IPS-11a (cell line): ENCODE data around the gene TBC1D8.
"Not testable (repeated sequence)": the region's sequence is repeated elsewhere in the genome, so short reads cannot be mapped to it uniquely, and the experiment has no call there.

ENCODE experiments used
- H3K4me3 ChIP-seq: one replicate; pipeline ENCODE4 v1.5.1; 2013; ENCODE audit warnings: low read depth, low read length, control low read depth

TBC1D8 gene

DNA sequence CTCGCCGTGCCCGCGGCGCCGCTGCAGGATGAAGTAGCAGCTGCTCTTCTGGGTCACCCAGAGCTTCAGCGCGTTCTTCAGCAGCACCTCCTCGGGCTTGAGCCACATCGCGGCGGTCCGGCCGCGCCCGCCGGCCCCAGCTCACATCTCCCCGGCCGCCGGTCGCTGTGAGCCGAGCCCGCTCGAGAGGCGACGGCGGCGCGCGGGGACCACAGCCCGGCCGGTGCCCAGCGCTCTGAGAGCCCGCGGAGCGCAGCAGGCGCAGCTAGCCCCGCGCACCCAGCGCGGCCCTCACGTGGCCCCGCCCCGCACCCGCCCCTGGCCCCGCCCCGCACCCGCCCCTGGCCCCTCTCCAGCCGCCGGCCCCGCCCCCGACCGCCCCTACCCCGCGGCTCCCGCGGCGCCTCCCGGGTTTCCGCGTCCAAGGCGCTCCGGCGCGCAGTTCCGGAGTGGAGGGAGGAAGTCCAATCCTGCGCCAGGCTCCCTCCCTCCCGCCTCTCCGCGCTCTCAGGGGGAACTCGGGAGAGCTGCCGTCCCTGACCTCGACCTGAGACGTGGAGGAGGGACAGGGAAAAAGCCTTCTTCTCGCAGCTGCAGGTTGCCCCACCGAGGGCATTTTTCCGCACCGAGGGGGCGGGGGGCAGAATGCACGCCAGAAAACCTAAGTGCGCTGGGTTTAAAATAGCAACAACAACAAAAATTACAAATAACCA is at the start of gene TBC1D8:
TBC1D8 (minus strand) TSS at position 237 of the 713 bp plus-strand sequence; CDS start at position 108, 129 bp downstream.
- peak within 1 kb of the TSS; percentile 49 for H3K4me3 ChIP-seq

DNA sequence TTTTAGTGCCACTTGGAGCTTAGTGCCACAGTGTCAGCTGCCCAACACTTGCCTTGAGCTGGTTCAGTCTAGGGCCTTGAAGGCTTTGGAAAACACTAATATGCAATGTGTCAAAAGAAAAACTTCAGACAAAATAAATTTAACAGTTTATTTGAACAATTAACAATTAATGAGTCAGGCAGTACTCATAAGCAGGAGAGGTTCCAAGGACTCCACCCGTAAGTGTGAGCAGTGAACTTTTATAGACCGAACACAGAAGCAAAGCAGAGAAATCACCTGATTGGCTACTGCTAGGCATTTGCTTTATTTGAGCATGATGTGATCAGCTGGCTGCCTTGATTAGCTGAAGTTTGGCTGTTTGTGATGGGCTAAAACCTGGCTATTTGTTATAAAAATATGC is 49.5 kb upstream of the TBC1D8 start:
- H3K4me3 ChIP-seq, result no peak overlapping the region

DNA sequence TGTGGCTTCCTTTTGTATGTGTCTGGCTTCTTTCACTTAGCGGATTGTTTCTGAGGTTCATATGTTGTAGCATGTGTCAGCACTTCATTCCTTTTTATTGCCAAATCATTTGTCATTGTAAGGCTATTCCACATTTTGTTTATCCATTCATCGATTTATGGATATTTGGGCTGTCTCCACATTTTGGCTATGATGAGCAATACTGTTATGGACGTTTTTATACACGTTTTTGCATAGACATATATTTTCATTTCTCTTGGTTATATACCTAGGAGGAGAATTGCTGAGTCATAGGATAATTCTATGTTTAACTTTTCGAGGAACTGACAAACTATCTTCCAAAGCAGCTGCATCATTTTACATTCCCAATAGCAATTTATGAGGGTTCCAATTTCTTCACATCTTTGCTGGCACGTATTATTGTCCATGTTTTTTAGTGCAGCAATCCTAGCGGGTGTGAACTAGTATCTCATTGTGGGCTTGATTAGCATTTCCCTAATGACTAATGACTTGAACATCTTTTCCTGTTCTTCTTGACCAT is 48.1 kb upstream of the TBC1D8 start:
- no peak overlapping the region for H3K4me3 ChIP-seq

DNA sequence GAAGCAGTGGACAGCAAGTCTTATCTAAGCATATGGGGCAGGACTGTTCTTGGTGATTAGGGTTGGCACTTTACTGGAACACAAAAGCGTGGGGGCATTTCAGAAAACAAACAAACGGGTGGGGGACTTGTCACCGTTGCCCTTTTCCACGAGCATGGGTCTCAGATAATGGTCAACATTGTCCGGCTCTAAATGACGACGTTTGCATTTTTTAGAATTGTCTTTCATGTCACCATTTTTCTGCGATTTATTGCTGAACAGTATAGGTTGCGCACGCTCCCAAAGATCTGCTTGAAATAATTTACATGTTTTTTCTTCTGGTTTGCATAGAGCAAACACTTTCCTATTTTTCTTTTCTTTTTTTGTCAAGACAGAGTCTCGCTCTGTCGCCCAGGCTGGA is 46.6 kb upstream of the TBC1D8 start:
- H3K4me3 ChIP-seq, result no peak overlapping the region

DNA sequence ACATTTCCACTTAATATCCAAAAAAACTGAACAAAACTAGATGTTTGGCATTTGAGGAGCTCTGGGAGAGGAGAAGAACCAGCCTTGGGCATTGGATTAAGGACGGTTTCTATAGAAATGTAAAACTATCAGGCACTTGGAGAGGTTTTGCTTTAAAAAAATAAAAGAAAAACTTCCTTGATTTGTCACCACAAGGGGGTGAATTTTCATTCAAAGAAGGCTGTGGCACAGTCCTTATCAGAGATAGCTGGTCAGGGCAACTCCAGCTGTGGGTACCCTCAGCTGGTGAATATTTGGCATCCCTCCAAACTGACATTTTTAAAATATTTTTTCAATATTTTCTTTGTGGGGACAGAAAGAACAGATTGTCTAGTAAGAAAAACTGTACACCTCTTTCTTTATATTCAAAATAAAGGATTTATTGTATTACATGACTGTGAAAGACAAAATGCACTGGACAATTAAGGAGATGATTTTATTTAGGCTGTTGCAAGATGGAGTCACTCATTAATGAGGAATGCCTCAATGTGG is 46.1 kb upstream of the TBC1D8 start:
- H3K4me3 ChIP-seq, result no peak overlapping the region

DNA sequence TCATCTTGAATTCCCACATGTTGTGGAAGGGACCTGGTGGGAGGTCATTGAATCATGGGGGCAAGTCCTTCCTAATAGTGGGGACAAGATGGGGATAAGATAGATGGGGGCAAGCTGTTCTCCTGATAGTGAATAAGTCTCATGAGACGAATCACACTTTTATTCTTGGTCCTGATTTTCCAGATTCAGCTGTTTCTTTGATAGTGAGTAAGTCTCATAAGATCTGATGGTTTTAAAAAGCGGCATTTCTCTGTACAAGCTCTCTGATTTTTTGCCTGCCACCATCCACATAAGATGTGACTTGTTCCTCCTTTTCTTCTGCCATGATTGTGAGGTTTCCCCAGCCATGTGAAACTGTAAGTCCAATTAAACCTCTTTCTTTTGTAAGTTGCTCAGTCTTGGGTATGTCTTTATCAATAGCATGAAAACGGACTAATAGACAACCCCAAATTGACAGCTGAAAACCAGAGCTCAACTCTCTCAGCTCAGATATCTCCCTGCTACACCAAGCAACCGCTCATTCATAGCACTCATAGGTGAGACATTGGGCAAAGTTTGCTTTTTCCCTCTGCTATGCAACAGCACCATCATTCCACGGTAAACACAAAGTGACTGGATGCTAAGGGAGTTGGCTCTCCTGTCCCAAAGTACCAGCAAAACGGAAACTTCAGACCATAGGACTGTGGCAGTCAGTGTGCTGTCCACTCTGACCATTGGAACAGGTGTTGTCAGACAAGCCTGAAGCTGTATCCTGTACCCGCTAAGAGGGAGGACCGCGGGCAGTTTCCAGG is 44.9 kb upstream of the TBC1D8 start:
- no peak overlapping the region for H3K4me3 ChIP-seq

DNA sequence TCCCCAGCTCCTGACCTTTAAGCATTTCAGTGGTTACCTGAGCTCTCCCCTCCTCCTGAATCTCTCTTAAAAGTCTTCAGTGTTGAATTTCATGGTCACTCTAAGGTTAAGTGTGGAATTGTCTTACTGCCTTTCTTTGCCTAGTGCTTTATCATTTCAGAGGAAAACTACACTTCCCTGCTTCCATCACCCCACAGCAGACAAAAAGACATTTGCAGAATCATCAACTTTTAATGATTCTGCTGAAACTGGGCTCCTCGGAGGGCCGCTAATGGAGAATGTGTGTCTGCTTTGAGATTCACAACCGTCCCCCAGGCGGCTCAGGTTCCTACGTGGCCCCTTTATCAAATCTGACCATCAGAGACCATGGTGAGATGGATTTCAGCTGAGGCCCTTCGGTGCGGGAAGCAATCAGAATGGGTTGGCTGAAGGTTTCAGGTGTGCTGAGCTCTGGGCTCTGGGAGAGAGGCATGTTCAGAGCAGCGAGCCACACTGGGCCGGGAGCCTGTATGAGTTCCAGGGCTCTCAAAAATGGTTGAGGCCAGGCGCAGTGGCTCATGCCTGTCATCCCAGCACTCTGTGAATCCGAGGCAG is 41.9 kb upstream of the TBC1D8 start:
- no peak overlapping the region for H3K4me3 ChIP-seq

DNA sequence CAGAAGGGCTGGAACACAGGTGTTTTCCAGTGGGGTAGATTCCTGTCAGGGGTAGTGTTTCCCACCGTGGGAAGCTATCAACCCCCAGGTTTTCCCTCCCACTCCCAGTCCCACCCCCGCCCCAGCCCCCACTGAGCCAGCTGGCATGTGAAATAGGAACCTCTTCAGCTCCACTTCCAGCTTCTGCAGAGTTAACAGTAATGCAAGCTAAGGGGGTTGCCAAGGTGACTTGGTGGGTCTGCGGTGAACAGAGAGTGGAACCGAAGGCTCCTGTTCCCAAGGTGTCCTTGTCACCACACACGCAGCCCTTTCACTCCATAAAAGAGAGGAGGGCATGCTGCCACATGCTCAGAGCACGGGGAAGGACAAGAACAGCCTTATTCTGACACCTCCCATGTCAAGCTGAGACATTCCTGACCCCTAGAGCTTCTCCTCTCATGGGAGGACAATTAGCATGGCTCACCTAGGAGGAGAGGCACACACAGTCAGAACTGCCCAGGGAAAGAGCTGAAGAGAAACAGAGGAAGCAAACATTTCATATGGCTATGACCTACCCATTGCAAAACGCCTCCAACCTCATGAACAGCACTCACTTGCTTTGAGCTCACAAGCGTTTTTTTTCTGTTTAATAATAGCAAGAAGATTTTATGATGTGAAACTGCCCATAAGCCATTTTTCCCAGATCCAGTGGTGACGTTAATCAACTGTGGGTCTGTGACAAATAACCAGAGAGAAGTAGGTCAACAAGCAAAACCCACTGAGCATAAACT is 39.8 kb upstream of the TBC1D8 start:
- H3K4me3 ChIP-seq, result no peak overlapping the region

DNA sequence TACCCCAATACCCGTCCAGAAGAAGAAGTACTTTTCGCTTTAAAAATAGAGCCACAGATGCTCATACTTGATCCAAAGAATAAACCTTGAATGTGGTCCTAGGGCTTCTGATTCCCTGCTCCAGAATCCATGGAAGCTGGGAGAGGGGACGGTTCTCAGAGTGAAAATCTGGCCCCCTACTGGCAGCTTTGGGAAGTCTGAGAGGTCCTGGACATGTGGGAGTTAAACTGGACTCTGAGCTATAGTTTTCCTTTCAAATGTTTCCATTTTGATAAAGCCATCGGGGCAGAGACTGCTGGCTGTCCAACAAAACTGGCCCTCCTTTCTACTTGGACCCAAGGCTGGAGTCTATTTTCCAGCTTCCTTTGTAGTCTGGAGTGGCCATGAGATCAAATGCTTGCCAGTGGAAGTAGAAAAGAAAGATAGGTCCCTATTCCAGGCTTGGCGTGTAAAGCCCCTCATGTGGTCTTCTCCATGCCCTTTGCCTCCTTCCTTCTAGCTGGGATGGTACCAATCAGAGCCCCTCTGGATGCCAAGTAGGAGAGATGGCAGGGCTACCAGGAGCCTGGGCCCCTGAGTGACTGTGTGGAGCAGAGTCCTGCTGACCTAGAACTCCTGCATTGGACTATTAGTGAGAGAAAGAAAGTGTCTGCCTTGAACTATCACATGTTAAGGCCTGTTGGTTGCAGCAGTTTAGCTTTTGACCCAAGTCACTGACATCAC is 37.7 kb upstream of the TBC1D8 start:
- no peak overlapping the region for H3K4me3 ChIP-seq

DNA sequence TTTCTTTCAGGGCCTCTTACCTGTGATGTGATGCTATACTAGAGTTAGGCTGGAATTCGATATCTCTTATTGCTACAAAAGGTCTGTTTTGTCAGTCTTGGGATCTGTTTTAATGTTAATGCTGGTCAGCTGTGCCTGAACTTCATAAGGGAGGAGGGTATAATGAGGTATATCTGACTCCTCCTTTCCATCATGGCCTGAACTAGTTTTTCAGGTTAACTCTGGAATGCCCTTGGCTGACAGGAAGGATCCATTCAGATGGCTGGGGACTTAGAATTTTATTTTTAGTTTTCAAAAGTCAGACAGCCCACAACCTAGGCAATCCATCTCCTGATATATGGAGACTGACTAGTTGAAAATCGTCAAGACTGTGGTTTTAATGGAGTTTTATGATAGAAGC is 35.9 kb upstream of the TBC1D8 start:
- H3K4me3 ChIP-seq, result no peak overlapping the region

DNA sequence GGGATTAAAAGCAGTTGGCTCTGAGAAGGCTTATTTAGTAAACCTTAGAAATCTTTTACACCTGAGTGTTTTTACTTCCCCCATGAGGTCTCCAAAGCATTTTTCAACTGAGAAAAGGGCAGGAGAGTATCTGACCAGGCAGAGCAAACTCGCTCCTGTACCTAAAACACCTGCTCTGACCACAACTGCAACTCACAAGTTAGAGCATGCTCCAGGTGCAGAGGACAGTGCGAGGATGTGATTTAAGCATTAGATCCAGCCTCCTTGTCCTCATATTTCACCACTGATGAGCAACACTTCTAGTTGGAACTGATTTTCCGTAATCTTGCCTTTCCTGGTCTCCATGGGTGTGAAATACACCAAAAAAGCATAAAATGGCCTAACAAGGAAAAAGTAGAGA is 34.5 kb upstream of the TBC1D8 start:
- no peak overlapping the region for H3K4me3 ChIP-seq

DNA sequence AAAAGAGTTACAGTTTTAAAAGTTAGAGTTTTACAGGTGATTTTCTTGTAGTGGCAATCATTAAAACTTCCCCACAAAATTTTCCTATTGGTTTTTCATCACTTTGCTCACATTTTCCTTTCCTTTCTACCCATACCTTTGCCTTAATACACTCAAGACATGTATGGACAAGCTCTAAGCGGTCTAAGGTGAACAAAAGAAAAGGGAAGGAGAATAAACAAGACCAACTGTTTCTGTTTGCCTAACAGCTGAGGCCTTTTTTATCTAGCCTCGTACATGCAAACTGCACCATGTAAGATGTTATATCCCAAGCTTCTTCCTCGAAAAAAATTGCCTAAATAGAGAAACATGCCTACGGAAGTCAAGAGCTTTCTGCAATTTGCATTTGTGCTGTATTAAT is 33.9 kb upstream of the TBC1D8 start:
- H3K4me3 ChIP-seq, result no peak overlapping the region

DNA sequence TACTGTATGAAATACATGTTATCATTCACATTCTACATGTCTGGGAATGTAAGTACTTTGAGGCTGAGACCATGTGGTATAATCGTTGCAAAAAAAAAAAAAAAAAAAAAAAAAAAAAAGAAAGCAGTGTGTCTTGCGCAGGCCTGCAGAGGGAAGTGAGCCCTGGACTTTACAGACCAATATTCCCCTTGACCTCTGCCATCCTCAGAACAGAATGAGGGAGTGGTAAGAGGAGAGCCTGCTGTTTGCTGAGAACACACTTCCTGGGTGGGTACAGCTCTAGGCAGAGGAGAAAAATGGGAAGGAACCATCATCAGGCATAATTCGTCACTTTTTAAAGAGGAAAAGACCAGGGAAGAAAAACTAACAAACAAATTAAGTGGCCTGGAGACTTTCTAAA is 28.8 kb upstream of the TBC1D8 start:
- H3K4me3 ChIP-seq, result no peak overlapping the region

DNA sequence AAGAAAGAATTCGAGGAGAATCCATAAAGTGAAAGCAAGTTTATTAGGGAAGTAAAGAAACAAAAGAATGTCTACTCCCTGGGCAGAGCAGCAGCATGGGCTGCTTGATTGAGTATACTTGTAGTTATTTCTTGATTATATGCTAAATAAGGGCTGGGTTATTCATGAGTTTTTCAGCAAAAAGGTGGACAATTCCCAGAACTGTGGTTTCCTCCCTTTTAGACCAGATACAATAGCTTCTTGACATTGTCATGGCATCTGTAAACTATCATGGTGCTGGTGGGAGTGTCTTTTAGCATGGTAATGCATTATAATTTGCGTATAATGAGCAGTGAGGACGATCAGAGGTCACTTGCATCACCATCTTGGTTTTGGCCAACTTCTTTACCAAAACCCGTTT is 25.6 kb upstream of the TBC1D8 start:
- H3K4me3 ChIP-seq, result no peak overlapping the region

DNA sequence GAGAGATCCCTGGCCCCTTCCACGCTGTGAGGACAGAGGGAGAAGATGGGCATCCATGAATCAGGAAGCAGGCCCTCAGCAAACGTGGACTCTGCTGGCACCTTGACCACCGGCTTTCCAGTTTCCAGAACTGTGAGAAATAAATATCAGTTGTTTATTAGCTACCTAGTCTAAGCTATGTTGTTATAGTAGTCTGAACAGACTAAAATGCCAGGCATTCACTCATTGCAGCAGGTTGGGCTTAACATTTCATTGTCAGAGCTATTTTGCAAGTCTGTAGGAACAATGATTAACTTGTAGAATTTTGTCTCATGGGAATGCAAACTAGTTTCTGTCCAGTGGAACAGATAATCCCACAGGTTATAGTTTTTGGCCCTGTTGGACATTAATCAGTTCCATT is 24.8 kb upstream of the TBC1D8 start:
- H3K4me3 ChIP-seq, result no peak overlapping the region

DNA sequence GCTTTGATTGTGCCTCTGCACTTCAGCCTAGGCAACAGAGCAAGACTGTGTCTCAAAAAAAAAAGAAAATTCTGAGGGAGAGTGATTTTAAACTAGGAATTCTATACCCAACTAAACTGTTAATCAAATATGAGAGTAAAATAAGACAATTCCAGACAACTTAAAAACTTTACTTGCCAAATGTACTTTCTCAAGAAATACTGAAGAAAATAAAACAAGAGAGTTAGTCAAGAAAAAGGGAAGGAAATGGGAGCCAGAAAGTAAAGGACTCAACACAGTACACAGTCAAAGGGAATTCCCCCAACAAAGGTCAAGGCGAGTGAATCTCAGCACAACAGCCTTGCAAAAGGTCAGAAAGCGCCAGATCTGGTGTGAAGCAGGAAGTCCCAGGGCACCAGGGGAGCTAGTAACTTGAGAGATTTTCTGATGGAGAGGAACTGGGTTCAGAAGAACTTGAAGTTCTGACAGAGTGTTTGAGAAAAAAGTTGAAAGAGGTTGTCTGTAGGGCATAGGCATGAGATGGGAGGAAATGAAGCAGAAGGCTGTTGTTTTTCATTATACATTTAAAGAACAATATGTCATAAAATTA is 22.6 kb upstream of the TBC1D8 start:
- H3K4me3 ChIP-seq, result no peak overlapping the region

DNA sequence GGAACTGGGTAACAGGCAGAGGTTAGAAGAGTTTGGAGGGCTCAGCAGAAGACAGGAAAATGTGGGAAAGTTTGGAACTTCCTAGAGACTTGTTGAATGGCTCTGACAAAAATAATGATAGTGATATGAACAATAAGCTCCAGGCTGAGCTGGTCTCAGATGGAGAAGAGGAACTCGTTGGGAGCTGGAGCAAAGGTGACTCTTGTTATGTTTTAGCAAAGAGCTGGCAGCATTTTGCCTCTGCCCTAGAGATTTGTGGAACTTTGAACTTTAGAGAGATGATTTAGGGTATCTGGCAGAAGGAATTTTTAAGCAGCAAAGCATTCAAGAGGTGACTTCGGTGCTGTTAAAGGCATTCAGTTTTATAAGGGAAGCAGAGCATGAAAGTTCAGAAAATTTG is 18.6 kb upstream of the TBC1D8 start:
- not testable (repeated sequence) for H3K4me3 ChIP-seq

DNA sequence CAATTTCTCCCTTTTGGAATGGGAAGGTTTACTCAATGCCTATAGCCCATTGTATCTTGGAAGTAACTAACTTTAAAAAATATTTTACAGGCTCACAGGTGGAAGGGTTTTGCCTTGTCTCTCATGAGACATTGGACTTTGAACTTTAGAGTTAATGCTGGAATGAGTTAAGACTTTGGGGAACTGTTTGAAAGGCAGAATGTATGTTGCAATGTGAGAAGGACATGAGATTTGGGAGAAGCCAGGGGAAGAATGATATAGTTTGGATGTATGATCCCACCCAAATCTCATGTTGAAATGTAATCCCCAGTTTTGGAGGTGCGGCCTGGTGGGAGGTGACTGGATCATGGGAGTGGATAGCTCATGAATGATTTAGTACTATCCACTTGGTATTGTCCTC is 17.5 kb upstream of the TBC1D8 start:
- H3K4me3 ChIP-seq, result no peak overlapping the region

DNA sequence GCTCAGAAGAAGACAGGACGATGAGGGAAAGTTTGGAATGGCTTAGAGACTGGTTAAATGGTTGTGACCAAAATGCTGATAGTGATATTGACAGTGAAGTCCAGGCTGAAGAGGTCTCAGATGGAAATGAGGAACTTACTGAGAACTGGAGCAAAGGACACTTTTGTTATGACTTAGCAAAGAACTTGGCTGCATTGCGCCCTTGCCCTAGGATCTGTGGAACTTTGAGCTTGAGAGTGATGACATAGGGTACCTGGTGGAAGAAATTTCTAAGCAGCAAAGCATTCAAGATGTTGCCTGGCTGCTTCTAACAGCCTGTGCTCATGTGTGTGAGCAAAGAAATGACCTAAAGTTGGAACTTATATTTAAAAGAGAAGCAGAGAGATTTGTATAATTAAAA is 16.4 kb upstream of the TBC1D8 start:
- H3K4me3 ChIP-seq, result not testable (repeated sequence)

DNA sequence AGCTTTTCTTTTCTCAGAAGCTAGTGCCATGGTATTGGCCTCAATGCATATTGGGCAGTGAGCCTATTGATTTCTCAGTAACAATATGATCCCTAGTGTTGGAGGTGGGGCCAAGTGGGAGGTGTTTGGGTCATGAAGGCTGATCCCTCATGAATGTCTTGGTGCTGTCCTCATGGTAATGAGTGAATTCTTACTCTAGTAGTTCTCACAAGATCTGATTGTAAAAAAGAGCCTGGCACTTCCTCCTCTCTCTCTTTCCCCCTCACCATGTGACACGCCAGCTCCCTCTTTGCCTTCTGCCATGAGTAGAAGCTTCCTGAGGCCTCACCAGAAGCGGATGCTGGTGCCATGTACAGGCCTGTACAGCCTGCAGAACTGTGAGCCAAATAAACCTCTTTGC is 12.8 kb upstream of the TBC1D8 start:
- no peak overlapping the region for H3K4me3 ChIP-seq
